ENCODE data around the gene CCDC186. TPM values are rescaled to one million over a fixed set of nuclear protein-coding genes. Genes with fewer than 3 reads are reported as not detected.

CCDC186 gene
- total and polyA plus RNA-seq, 3 donors from 2014 or later, result 5.3 to 39.8 (median 30.8) TPM

DNA sequence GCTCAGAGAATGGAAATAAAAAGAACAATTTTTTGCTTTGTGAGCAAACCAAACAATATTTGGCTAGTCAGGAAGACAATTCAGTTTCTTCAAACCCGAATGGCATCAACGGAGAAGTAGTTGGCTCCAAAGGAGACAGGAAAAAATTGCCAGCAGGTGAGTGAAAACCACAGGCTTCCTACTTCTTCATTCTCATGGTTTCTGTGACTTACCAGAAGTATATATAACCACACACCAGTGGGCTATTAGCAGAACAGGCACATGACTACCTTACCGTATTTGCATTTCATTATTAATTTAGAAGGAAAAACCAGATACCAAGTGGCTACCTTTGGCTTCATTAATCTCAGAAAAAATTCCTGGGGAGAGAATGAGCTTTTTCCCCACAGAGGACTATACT, 14.0 kb upstream of the CCDC186 start:
- intact Hi-C loops (cut with DNase I; ENCODE audit: low total_unique reads), result no loop called here
- no peak for TF ChIP-seq POLR2A (IDR thresholded peaks at IDR 0.05)
- no peak for TF ChIP-seq CTCF (IDR thresholded peaks at IDR 0.05)
- no peaks in the 10 kb centered on the region for H3K27me3 ChIP-seq
- WGBS, 2 donors, result 84 to 92% methylated on average over 3 of the region's 3 CpGs
- H3K9me3 ChIP-seq, result no peaks in the 10 kb centered on the region
- no peaks in the 10 kb centered on the region for H3K36me3 ChIP-seq (ENCODE audit: low read depth, missing control alignments)
- H3K27ac ChIP-seq, result no peak overlapping the region
- no peak for DNase-seq
- no peaks in the 10 kb centered on the region for H3K4me1 ChIP-seq
- no peak overlapping the region for H3K4me3 ChIP-seq

DNA sequence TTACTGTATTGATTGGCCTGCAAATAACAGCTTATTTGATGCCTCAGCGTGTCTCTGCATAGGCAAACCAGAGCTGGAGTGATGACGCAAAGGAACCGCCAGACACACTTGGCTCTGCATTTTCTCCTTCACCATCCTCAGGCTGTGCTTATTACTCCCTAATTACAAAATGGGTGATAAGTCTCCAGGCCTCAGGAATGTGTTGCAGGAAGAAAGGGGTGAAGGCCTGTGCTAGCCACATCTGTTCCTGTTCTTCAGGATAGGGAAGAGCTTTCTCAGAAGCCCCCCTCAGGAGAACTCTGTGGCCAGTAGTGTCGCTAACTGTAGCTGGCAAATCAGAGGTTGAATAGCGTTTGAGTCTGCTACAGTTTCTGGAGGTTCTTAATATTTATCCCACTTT, 10.3 kb upstream of the CCDC186 start:
- no peaks in the 10 kb centered on the region for H3K27me3 ChIP-seq
- no peaks in the 10 kb centered on the region for H3K36me3 ChIP-seq (ENCODE audit: low read depth, missing control alignments)
- TF ChIP-seq POLR2A (IDR thresholded peaks at IDR 0.05), result no peak
- no peak for TF ChIP-seq CTCF (IDR thresholded peaks at IDR 0.05)
- no peak for DNase-seq
- no peak overlapping the region for H3K4me3 ChIP-seq
- no peak overlapping the region for H3K27ac ChIP-seq
- no peaks in the 10 kb centered on the region for H3K4me1 ChIP-seq
- WGBS, 2 donors, result 92 to 93% methylated on average over 5 of the region's 5 CpGs
- H3K9me3 ChIP-seq, result no peaks in the 10 kb centered on the region
- intact Hi-C loops (cut with DNase I; ENCODE audit: low total_unique reads), result no loop called here

DNA sequence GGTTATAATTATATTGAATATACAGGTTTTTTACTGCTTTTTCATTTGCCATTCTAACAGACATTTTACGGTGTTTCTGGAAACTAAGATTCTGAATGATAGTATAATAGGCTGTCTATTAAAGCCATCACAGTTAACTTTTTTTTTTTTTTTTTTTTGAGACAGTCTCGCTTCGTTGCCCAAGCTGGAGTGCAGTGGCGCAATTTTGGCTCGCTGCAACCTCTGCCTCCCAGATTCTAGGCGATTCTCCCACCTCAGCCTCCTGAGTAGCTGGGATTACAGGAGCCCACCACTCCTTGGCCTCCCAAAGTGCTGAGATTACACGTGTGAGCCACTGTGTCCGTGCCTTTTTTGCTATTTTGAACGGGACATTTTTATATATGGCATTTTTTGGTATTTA, 9.6 kb upstream of the CCDC186 start:
- WGBS, 2 donors, result 91 to 92% methylated on average over 9 of the region's 9 CpGs
- no peaks in the 10 kb centered on the region for H3K4me1 ChIP-seq
- DNase-seq, result no peak
- H3K27ac ChIP-seq, result no peak overlapping the region
- H3K9me3 ChIP-seq, result no peaks in the 10 kb centered on the region
- no peak overlapping the region for H3K4me3 ChIP-seq
- intact Hi-C loops (cut with DNase I; ENCODE audit: low total_unique reads), result no loop called here
- H3K27me3 ChIP-seq, result no peaks in the 10 kb centered on the region
- H3K36me3 ChIP-seq (ENCODE audit: low read depth, missing control alignments), result no peaks in the 10 kb centered on the region
- TF ChIP-seq CTCF (IDR thresholded peaks at IDR 0.05) (no peak), POLR2A (IDR thresholded peaks at IDR 0.05) (no peak)

- 38 to 47% methylated on average over 5 of the region's 5 CpGs for WGBS, 2 donors
- no peak for DNase-seq
- no peak overlapping the region for H3K4me3 ChIP-seq
- intact Hi-C loops (cut with DNase I; ENCODE audit: low total_unique reads), result no loop called here
- TF ChIP-seq CTCF (IDR thresholded peaks at IDR 0.05) (no peak), POLR2A (IDR thresholded peaks at IDR 0.05) (no peak)
- no peaks in the 10 kb centered on the region for H3K9me3 ChIP-seq
- H3K36me3 ChIP-seq (ENCODE audit: low read depth, missing control alignments), result no peaks in the 10 kb centered on the region
- no peak overlapping the region for H3K27ac ChIP-seq
- H3K4me1 ChIP-seq, result no peaks in the 10 kb centered on the region
- no peaks in the 10 kb centered on the region for H3K27me3 ChIP-seq
Measured at GRCh38 chr10:114181971-114182370, 8.0 kb upstream of the CCDC186 start.

- Histone ChIP-seq H3K36me3 (ENCODE audit: low read depth, missing control alignments) (no peaks in the 10 kb centered on the region), H3K27me3 (no peaks in the 10 kb centered on the region), H3K4me3 (no peak overlapping the region), H3K9me3 (no peaks in the 10 kb centered on the region), H3K4me1 (no peaks in the 10 kb centered on the region), H3K27ac (no peak overlapping the region)
- no peak for TF ChIP-seq POLR2A (IDR thresholded peaks at IDR 0.05)
- TF ChIP-seq CTCF (IDR thresholded peaks at IDR 0.05), result no peak
- no peak for DNase-seq
- intact Hi-C loops (cut with DNase I; ENCODE audit: low total_unique reads), result no loop called here
- WGBS, 2 donors, result 66 to 83% methylated on average over 3 of the region's 3 CpGs
Measured at GRCh38 chr10:114180937-114181336, 6.9 kb upstream of the CCDC186 start.

Data from testis (tissue), 3 donors.